Adipocyte (in vitro differentiated cells): ENCODE measurements around the gene ABCA3.

Experiments used
- DNase-seq: peaks from one replicate; pipeline ENCODE4 v3.0.0-alpha.2; 2015; ENCODE audit warnings: low read depth
- H3K27me3 ChIP-seq: replicated peaks from 2 replicates; pipeline ENCODE4 v1.7.0; 2013; ENCODE audit warnings: mild to moderate bottlenecking, low read length, moderate library complexity; ENCODE audit not compliant: control insufficient read depth, insufficient read depth
- H3K36me3 ChIP-seq: 2 replicates; pipeline ENCODE4 v1.7.0; 2013; ENCODE audit warnings: low read length, mild to moderate bottlenecking, moderate library complexity; ENCODE audit not compliant: control insufficient read depth, insufficient read depth, severe bottlenecking
- H3K4me1 ChIP-seq: 2 replicates; pipeline ENCODE4 v1.7.0; 2013; ENCODE audit warnings: mild to moderate bottlenecking, low read length, moderate library complexity; ENCODE audit not compliant: control insufficient read depth, insufficient read depth
- H3K4me3 ChIP-seq: 2 replicates; pipeline ENCODE4 v1.7.0; 2013; ENCODE audit warnings: mild to moderate bottlenecking, low read length, moderate library complexity
- H3K9ac ChIP-seq: 2 replicates; pipeline ENCODE4 v1.7.0; 2013; ENCODE audit warnings: mild to moderate bottlenecking, low read length, moderate library complexity
- H3K9me3 ChIP-seq: 2 replicates; pipeline ENCODE4 v1.7.0; 2013; ENCODE audit warnings: mild to moderate bottlenecking, low read length, moderate library complexity; ENCODE audit not compliant: control insufficient read depth

ABCA3 gene

GRCh38 chr16:2298621-2299020, 41.9 kb downstream of the ABCA3 start:
- Histone ChIP-seq H3K9me3 (no peaks in the 10 kb centered on the region), H3K4me3 (no peak overlapping the region), H3K9ac (no peak overlapping the region), H3K36me3 (no peaks in the 10 kb centered on the region), H3K4me1 (no peaks in the 10 kb centered on the region), H3K27me3 (peaks cover 21% of the 10 kb centered on the region)
- no peak for DNase-seq

DNA sequence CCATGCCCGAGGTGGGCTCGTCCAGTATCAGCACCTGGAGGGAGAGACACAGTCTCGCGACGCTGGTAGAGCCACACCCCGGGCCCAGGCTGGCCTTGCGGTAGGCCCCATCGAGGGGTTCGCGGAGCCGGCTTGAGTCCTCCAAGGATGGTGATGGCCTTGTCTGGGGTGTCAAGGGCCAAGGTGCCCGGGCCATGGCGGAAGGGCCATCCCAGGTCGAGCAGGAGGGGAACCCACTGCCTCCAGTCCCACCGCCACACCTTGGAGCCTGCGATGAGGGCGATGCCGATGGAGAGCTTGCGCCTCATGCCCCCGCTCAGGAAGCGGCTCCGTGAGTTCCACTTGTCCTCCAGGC, 43.0 kb downstream of the ABCA3 start:
- no peak for DNase-seq
- peaks cover 21% of the 10 kb centered on the region for H3K27me3 ChIP-seq
- no peaks in the 10 kb centered on the region for H3K9me3 ChIP-seq
- H3K36me3 ChIP-seq = no peaks in the 10 kb centered on the region
- H3K9ac ChIP-seq = no peak overlapping the region
- no peaks in the 10 kb centered on the region for H3K4me1 ChIP-seq
- no peak overlapping the region for H3K4me3 ChIP-seq

GRCh38 chr16:2296661-2297505, 43.6 kb downstream of the ABCA3 start:
- Histone ChIP-seq H3K9ac (no peak overlapping the region), H3K4me1 (no peaks in the 10 kb centered on the region), H3K9me3 (no peaks in the 10 kb centered on the region), H3K36me3 (no peaks in the 10 kb centered on the region), H3K27me3 (peaks cover 21% of the 10 kb centered on the region), H3K4me3 (no peak overlapping the region)
- DNase-seq = peak; percentile 48

DNA sequence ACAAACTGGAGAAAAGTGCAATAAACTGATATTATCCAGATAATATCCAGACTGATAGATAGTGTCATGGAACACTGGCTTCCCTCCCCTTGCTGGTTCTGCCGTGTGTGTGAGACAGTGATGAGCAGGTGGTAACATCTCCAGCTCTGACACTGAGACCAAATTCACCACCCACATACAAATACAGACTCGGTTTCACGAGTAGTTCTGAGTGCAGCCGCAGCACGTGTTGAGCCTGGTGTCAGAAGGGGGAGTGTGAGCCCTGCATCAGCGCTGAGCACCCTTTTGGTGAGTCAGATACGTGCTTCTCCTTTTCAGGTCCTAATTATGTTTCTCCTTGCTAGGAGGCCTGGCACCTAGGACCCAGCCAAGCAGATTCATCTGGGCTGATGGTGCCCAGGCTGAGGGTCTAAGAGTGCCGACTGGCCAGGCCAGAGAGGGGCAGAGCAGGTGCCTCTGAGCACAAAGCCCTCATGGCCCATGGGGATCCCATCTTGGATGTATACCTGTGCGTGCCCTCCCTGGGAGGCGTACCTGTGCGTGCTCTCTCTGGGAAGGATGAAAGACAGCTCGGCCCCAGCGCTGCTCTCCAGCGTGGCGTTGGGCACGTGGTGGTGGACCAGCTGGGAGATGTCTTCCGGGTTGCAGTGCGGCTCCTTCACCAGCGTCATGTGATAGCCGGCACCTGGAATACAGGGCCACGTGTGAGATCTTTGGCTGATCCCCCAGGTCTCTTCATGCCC, 45.3 kb downstream of the ABCA3 start:
- DNase-seq = no peak
- Histone ChIP-seq H3K9ac (no peak overlapping the region), H3K4me3 (no peak overlapping the region), H3K36me3 (no peaks in the 10 kb centered on the region), H3K9me3 (no peaks in the 10 kb centered on the region), H3K4me1 (no peaks in the 10 kb centered on the region), H3K27me3 (peaks cover 16% of the 10 kb centered on the region)

- H3K9ac ChIP-seq = no peak overlapping the region
- no peaks in the 10 kb centered on the region for H3K4me1 ChIP-seq
- no peaks in the 10 kb centered on the region for H3K36me3 ChIP-seq
- H3K4me3 ChIP-seq = no peak overlapping the region
- DNase-seq = no peak
- no peaks in the 10 kb centered on the region for H3K9me3 ChIP-seq
- H3K27me3 ChIP-seq = peaks cover 14% of the 10 kb centered on the region
Measured at GRCh38 chr16:2292221-2292620, 48.3 kb downstream of the ABCA3 start.

GRCh38 chr16:2289282-2289681, 51.2 kb downstream of the ABCA3 start:
- H3K27me3 ChIP-seq = peaks cover 10% of the 10 kb centered on the region

DNA sequence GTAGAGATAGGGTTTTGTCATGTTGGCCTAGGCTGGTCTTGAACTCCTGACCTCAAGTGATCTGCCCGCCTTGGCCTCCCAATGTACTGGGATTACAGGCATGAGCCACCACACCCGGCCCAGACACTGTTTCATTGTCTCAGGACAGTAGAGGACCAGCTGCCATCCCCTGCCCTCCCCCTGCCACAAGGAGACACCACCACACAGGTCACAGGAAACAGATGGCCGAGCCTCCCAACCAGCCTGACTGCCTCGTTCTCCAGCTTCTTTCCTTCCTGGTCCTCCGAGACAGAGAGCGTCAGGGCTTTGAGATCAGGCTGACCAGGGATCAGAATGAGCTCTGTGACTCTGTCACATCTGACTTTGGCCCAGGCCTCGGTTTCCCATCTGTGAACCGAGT, 51.8 kb downstream of the ABCA3 start:
- peaks cover 12% of the 10 kb centered on the region for H3K27me3 ChIP-seq

More at GRCh38 chr16:2289282-2289681, 51.2 kb downstream of the ABCA3 start:
- Histone ChIP-seq H3K9me3 (no peaks in the 10 kb centered on the region), H3K36me3 (no peaks in the 10 kb centered on the region), H3K9ac (no peak overlapping the region), H3K4me1 (no peaks in the 10 kb centered on the region), H3K4me3 (no peak overlapping the region)
- no peak for DNase-seq

DNA sequence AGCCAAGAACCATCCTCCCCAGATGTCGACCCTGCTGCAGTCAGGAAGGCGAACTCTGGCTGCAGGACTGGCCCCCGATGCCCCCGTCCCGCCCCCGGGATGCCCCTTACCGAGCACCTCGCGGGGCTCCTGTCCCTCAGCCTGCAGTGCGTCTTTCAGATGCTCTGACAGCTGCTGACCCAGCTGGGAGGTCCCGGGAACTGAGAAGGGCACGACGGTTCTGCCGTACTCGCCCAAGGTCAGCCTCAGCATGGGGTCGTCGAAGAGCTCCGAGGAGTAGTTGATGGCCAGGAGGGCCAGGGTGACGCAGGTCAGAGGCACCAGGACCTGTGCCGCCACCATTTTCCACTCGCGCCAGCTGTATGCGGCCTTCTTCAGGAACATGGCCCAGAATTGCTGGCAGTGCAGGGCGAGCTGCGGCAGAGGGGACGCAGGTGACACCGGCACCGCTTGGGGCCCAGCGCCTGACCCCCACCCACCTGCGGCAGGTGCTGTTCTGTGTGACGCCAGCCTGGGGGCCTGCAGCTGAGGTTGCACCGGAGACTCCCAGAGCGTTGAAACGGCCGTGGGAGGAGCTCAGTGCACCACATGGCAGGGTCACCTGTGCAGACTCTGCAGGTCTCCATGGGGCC, 52.5 kb downstream of the ABCA3 start:
- no peak overlapping the region for H3K9ac ChIP-seq
- DNase-seq = no peak
- H3K4me3 ChIP-seq = no peak overlapping the region
- no peaks in the 10 kb centered on the region for H3K9me3 ChIP-seq
- no peaks in the 10 kb centered on the region for H3K36me3 ChIP-seq
- H3K27me3 ChIP-seq = peaks cover 15% of the 10 kb centered on the region
- H3K4me1 ChIP-seq = no peaks in the 10 kb centered on the region

More for the DNA sequence above, 51.8 kb downstream of the ABCA3 start:
- H3K36me3 ChIP-seq = no peaks in the 10 kb centered on the region
- no peak overlapping the region for H3K4me3 ChIP-seq
- no peak overlapping the region for H3K9ac ChIP-seq
- H3K4me1 ChIP-seq = no peaks in the 10 kb centered on the region
- no peak for DNase-seq
- no peaks in the 10 kb centered on the region for H3K9me3 ChIP-seq

- no peaks in the 10 kb centered on the region for H3K9me3 ChIP-seq
- H3K27me3 ChIP-seq = peaks cover 26% of the 10 kb centered on the region
- no peaks in the 10 kb centered on the region for H3K36me3 ChIP-seq
- no peak overlapping the region for H3K9ac ChIP-seq
- H3K4me1 ChIP-seq = no peaks in the 10 kb centered on the region
- H3K4me3 ChIP-seq = no peak overlapping the region
- DNase-seq = no peak
Measured at GRCh38 chr16:2286550-2286949, 54.0 kb downstream of the ABCA3 start.

- Histone ChIP-seq H3K9ac (no peak overlapping the region), H3K4me1 (no peaks in the 10 kb centered on the region), H3K27me3 (peaks cover 34% of the 10 kb centered on the region), H3K36me3 (no peaks in the 10 kb centered on the region), H3K4me3 (no peak overlapping the region), H3K9me3 (no peaks in the 10 kb centered on the region)
- no peak for DNase-seq
Measured at GRCh38 chr16:2285731-2286191, 54.8 kb downstream of the ABCA3 start.
